NCI-H2029 (cell line): Measurements from ENCODE around the gene ATP8B4.

Experiments used
- DNase-seq: peaks from one replicate; lab custom pipeline; 2025; lab: John Stamatoyannopoulos, UW

The ATP8B4 gene

DNA sequence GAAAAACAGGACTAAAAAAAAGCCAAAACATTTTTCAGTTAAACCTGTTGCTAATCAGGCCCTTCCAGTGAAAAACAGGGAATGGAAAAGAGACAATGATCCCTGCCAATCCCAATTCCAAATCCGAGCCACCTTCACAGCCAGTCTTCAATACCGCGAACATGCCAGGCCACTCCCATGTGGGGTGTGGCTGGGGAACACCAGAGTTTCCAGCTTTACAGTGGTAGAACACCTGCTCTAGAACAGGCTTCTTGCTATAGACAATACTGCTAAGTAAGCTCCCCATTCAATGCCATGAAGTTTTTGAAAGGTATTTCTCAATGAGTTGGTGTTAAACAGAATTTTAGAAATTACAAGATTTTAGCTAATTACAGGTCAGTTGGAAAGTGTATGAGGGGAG is 228.3 kb downstream of the ATP8B4 start:
- DNase-seq = no peak

DNA sequence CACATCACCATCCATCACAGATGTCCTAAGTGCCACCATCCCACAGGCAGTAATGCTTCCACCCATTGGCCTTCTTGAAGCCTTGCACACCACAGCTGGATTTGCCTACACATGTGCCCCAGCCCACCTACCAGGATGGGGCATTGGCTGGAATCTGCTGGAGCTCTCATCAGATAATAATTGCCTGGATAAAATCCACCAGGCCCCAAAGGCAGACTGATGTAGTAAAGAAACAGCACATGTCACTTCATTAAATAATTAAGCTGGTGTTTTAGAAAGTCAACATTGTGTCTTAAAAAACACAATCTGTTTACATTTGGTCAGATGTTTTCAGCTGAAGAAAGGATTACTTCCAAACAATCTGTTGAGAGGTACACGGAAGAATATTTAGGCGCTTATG is 229.5 kb downstream of the ATP8B4 start:
- no peak for DNase-seq

- no peak for DNase-seq
These were observed 230.3 kb downstream of the ATP8B4 start for GRCh38 chr15:49888734-49889133.

- DNase-seq = no peak
These were observed 230.7 kb downstream of the ATP8B4 start for GRCh38 chr15:49888323-49888693.

GRCh38 chr15:49887659-49888322 is 231.2 kb downstream of the ATP8B4 start:
- no peak for DNase-seq

DNA sequence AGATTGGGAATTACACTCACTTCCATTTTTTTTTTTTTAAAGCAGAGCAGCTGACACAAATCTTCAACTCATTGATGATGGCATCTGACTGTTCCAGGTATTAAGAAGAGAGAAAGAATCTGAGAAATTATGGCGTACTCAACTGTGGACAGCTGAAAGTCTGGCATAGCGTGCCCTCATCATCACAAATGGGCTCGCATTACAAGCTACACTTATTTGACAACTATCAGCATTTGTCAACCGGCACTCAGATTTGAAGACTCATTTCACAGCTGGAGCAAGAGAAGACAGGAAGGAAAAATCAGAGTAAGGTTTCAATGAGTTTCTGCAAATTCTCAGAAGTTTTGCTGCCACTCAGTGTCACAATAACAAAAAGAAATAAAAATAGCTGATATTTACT is 235.9 kb downstream of the ATP8B4 start:
- no peak for DNase-seq

DNA sequence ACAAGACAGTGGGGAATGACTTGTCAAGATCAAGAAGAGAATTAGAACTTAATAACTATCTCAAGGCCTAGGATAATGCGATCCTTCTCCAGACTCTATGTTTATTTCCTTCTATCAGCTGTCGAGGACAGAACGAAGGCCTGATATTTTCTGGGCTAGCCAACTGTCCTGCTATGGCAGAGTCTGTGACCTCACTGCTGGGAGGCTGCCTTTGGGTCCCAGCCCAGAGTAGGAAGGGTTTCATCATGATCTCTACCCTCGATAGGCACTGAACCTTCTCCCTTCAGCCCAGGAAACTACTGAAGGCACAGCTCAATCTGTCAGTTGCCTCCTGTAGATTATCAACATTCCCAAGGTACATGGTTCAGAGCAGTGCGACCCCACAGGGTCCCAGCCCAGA is 237.2 kb downstream of the ATP8B4 start:
- DNase-seq = no peak

GRCh38 chr15:49881433-49881832 is 237.6 kb downstream of the ATP8B4 start:
- no peak for DNase-seq

DNA sequence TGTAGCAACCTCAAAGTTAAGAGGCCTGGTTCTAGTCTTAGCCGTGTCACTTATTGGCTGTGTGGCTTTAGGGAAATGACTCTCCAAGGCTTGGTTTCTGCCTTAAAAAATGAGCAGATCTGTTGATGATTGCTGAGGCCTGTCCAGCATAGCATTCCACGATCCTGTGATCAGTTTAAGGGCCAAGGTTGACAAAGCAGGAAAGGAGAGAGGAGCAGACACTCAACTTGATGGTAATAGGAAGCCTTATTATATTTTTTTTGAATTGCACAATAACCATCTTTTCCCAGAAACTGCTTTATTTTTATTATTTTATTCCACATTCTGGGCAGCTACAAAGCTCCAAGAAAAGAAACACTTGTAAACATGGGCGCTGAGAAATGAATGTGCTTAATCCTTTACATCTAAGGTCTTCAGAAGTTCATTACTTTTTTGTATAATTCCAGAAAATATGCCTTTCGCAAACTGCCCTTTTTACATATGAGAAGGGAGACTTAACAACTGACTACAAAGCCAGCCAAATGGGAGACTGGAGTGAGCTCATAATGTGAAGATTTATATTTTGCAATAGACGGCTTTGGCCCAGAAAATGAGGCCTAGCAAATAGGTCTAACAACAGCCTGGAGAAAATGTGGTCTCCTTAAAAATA is 241.0 kb downstream of the ATP8B4 start:
- DNase-seq = no peak

- no peak for DNase-seq
These were observed 241.7 kb downstream of the ATP8B4 start for GRCh38 chr15:49877117-49877872.

DNA sequence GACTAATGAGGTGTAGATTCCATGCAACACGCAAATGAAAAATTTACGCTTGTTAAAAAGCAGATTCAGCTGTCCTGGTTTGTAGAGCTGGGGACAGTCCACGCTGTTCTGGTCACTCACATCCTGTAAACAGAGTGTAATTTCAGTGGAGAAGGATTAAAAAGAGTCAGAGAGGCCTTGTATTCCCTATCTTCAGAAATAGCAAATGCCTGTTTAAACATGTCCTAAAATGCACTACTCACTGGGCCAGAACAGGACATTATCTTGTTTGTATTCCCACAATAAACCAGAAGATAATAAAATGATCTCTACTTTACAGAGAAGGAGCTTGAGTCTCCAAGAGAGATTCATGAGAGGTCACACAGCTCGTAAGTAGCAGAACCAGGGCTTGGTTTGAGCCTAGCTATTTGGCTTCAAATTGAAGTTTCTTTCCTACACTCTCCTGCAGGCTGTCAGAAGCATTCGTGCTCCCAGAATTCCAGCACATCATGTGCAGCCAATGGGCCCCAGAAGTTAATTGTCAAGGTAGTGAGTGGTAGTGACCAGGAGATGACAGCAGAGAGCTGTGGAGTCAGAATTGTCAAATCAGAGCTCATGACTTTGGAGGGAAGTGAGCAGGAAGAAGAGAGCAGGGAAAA is 242.5 kb downstream of the ATP8B4 start:
- DNase-seq = no peak

DNA sequence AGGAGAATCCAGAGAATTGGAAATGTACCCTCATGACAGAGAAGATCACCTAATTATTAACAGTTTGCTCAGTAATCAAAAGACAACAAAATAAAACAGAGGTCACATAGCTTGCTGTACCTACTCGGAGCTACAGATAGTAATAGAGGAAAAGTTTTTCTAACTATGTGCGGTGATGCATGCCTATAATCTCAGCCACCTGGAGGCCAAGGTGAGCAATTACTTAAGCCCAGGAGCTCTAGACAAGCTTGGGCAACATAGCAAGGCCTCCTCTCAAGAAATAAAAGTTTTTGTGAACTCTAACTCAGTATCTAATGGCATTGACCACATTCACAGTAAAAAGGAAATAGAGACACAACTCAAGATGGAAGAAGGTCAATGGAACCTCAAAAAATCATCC is 243.6 kb downstream of the ATP8B4 start:
- no peak for DNase-seq

- no peak for DNase-seq
These were observed 248.6 kb downstream of the ATP8B4 start for GRCh38 chr15:49870472-49870871.

DNA sequence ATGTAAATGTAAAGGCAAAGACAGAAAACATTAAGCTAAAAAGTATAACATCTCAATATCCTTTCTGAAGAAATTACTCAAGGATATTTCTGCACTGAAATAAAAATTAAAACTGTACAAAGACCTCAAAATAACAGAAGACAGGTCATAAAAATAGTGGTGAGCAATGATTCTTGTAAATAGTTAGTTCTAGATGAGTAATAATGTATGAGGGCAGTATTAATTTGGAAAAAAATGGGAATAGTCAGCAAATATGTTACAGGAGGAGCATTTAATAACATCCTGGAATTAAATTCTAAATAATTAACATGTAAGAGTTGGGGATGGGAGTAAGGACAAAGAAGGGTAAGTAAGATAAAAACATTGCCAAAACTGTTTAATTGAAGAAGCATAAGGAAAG is 250.7 kb downstream of the ATP8B4 start:
- no peak for DNase-seq

DNA sequence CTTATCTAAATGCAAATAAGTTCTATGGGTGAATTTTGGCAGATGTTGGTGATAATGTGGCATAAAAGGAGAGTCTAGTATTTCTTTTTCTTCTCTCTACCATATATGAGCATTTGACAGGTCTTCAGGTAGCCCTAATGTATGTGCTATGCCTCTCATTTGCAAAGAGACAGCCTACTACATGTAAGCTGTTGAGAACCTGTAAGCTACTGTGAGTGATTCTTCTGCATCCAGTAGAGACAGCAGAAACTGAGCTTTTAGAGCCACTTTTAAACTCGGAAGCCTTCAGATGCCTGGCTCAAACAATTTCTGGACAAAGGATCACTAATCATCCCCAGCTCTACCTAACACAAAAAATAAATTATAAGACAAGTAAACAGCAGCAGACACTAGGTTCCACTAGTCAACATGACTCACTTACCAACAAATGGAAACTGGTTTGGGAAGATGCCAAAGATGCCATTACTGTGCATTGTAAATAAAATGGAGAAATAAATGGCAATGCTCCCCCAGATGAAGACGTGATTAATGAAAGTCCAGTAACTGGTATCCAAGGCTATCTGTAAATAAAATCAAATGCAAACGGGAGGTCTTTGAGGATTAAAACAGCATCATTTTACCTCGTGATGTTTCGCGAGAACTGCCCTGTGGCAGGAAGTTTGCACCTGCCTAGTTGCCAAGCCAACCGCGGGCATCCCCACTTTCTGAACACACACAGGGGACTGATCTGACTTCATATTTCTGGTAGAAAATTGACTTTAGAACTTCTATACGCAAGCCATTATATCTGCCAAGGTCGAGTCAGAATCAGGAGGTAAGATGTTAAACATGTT is 252.9 kb downstream of the ATP8B4 start:
- no peak for DNase-seq

GRCh38 chr15:49864251-49864650 is 254.8 kb downstream of the ATP8B4 start:
- no peak for DNase-seq

DNA sequence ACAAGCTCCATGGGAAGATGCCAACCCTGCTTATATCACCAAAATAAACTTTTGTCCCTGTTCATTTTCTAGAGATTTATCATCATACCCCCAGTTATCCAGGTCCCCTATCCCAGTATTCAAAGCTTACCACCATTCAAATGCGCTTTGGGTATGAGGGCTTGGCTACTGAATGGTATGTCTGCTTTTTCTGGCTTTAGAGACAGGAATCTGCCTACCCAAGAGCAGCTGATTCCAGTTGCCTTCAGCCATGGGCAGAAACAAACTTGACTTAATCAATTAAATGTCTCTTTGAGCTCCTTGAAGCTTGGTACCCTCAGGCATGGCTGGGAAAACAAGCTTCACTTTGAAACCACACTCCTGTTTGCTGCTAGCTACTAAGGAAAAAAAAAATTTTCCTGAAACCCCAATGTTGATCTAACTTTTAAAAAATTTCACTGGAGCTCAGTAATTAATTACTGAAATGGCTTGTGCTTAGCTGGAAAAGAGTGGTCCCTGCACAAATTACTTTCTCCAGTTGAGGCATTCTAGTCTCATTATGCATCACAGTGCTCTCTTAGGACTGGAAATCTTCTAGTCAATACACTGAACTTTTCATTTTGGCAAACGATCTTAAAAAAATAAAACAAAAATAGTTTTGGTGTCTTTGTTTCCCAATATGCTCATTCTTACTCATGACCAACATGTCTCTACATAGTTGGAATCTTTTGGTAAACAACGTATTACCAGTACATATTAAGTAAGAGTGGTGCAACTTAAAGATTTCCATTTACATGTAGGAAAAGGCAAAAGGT is 255.4 kb downstream of the ATP8B4 start:
- DNase-seq = no peak

GRCh38 chr15:49860101-49860500 is 258.9 kb downstream of the ATP8B4 start:
- DNase-seq = no peak

DNA sequence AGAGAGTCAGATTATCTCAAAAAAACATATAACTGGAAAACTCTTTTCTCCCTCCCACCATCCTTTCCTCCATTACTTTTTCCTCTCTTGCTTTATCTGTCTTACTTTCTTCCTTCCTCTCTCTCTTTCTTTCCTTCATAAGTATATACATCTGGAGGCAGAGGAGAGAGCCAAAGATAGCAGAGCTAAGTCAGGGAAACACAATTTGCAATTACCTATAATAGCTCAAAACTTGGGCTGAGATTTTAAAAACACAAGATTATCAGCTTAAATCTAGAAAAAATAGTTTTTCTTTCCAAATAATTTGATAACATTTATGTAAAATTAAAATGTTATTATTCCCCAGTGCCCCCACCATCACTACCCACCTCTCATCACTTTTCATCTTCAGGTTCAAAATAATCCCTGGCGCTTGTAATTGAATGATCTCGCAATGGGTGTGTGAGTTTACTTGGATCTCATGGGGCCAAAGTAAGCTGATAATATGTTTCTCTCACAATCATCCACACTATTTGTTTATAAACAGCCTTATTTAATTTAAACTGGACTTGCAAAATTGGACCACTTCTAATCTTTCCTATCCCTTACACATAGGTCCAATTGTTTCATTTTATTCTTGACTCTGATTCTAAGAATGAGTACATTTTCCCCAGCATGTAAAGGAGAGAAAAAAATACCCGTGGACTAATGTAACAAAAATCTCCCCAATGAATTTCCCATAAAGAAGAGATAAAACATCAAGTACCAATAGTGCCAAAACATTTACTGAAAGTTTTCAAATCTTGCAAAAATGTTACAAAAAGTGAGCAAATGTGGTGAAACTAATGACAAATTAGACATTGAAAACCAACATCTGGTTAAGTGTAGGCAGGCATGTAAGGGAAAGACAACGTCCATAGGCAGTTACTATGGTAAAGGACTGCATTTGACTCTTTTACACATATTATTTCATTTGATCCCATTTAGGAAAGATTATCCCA is 261.2 kb downstream of the ATP8B4 start:
- no peak for DNase-seq
